ENCODE data around the gene TSFM. TPM values are rescaled to one million over a fixed set of nuclear protein-coding genes. Genes with fewer than 3 reads are reported as not detected.

TSFM gene
- total and polyA plus RNA-seq, 9 of the 15 experiments (the other 6 are each of a cell fraction or from before 2014, with no cell fraction given), result 44.6 to 198 (median 60.2) TPM

GRCh38 chr12:57751788-57752667 lies 30.6 kb upstream of the TSFM start, which contains the start of gene CDK4 (continued):
- peak; percentile 72 for TF ChIP-seq GMEB1 (CRISPR knock-in tag; IDR thresholded peaks at IDR 0.05)
- peak; percentile 54 for TF ChIP-seq ASH1L (IDR thresholded peaks at IDR 0.05; ENCODE audit: borderline replicate concordance, low read depth, partially characterized antibody)
- peak; percentile 40 for TF ChIP-seq NCOA4 (IDR thresholded peaks at IDR 0.05; ENCODE audit: partially characterized antibody)
- TF ChIP-seq WHSC1 (IDR thresholded peaks at IDR 0.05; ENCODE audit: low read length), result no peak
- TF ChIP-seq TAF9B (IDR thresholded peaks at IDR 0.05; ENCODE audit: partially characterized antibody), result peak; percentile 90
- no peak for TF ChIP-seq MTF1 (CRISPR knock-in tag; IDR thresholded peaks at IDR 0.05; ENCODE audit: borderline replicate concordance)
- peak; percentile 93 to 95 for TF ChIP-seq E2F6 (IDR thresholded peaks at IDR 0.05; ENCODE audit: borderline replicate concordance in 1 of 2, extremely low read depth in 1 of 2, insufficient read depth in 1 of 2, insufficient read length in 1 of 2, low read depth in 1 of 2, low read length in 1 of 2, poor library complexity in 1 of 2, severe bottlenecking in 1 of 2)
- TF ChIP-seq FOXP1 (CRISPR knock-in tag; IDR thresholded peaks at IDR 0.05), result 0 out of 2 replicates have a peak, but pooled peaks have one; percentile 82
- 0 out of 2 replicates have a peak, but pooled peaks have one; percentile 47 for TF ChIP-seq NFATC3 (IDR thresholded peaks at IDR 0.05)
- TF ChIP-seq FOXM1 (IDR thresholded peaks at IDR 0.05; ENCODE audit: low read depth), result 0 out of 2 replicates have a peak, but pooled peaks have one; percentile 1
- TF ChIP-seq FOXM1 (CRISPR knock-in tag; IDR thresholded peaks at IDR 0.05; ENCODE audit: low read depth), result no peak
- TF ChIP-seq, protein P1, sequence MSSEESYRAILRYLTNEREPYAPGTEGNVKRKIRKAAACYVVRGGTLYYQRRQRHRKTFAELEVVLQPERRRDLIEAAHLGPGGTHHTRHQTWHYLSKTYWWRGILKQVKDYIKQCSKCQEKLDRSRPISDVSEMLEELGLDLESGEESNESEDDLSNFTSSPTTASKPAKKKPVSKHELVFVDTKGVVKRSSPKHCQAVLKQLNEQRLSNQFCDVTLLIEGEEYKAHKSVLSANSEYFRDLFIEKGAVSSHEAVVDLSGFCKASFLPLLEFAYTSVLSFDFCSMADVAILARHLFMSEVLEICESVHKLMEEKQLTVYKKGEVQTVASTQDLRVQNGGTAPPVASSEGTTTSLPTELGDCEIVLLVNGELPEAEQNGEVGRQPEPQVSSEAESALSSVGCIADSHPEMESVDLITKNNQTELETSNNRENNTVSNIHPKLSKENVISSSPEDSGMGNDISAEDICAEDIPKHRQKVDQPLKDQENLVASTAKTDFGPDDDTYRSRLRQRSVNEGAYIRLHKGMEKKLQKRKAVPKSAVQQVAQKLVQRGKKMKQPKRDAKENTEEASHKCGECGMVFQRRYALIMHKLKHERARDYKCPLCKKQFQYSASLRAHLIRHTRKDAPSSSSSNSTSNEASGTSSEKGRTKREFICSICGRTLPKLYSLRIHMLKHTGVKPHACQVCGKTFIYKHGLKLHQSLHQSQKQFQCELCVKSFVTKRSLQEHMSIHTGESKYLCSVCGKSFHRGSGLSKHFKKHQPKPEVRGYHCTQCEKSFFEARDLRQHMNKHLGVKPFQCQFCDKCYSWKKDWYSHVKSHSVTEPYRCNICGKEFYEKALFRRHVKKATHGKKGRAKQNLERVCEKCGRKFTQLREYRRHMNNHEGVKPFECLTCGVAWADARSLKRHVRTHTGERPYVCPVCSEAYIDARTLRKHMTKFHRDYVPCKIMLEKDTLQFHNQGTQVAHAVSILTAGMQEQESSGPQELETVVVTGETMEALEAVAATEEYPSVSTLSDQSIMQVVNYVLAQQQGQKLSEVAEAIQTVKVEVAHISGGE (CRISPR knock-in tag; IDR thresholded peaks at IDR 0.05), result peak in 1 of 3 experiments; percentile 68; a peak in 2 of 6 replicates
- TF ChIP-seq BRCA1 (IDR thresholded peaks at IDR 0.05), result no peak
- TF ChIP-seq BRCA1 (CRISPR knock-in tag; IDR thresholded peaks at IDR 0.05), result peak; percentile 45; the same call in 1 of the 2 replicates

Measured in K562 (cell line).